Neural cell (in vitro differentiated cells): Measurements from ENCODE around the gene GRPEL2. TPM values are rescaled to one million over a fixed set of nuclear protein-coding genes. Genes with fewer than 3 reads are reported as not detected.

Experiments
- H2AFZ ChIP-seq: fragments of 200-600, 300-800 bp; sonication (generic), shearing (Covaris generic); 2 replicates; pipeline ENCODE4 v1.6.0; 2014; ENCODE audit warnings: low read depth, mild to moderate bottlenecking, antibody characterized with exemption, low read length, moderate library complexity
- H3F3A ChIP-seq: fragments of 200-600 bp; shearing (Covaris generic); 2 replicates; pipeline ENCODE4 v1.6.1; 2016; ENCODE audit warnings: mild to moderate bottlenecking, moderate library complexity, mixed read lengths, antibody characterized with exemption, low read length; ENCODE audit not compliant: insufficient read depth, poor library complexity, severe bottlenecking
- H3K27ac ChIP-seq: fragments of 200-600, 300-800 bp; sonication (generic), shearing (Covaris generic); 2 replicates; pipeline ENCODE4 v1.5.1; 2014; ENCODE audit warnings: mild to moderate bottlenecking, low read length, moderate library complexity
- H3K27me3 ChIP-seq: fragments of 300-800, 200-600 bp; sonication (generic), shearing (Covaris generic); 2 replicates; pipeline ENCODE4 v1.6.0; 2014; ENCODE audit warnings: mild to moderate bottlenecking, low read depth, low read length, moderate library complexity; ENCODE audit not compliant: insufficient read depth
- H3K36me3 ChIP-seq: fragments of 300-800, 200-600 bp; sonication (generic), shearing (Covaris generic); 2 replicates; pipeline ENCODE4 v1.5.1; 2014; ENCODE audit warnings: mild to moderate bottlenecking, antibody characterized with exemption, low read length, moderate library complexity; ENCODE audit not compliant: insufficient read depth
- H3K4me2 ChIP-seq: fragments of 300-800, 200-600 bp; sonication (generic), shearing (Covaris generic); 2 replicates; pipeline ENCODE4 v1.6.0; 2014; ENCODE audit warnings: mild to moderate bottlenecking, low read length
- H3K4me3 ChIP-seq: fragments of 300-800, 200-600 bp; sonication (generic), shearing (Covaris generic); 2 replicates; pipeline ENCODE4 v1.5.1; 2014; ENCODE audit warnings: mild to moderate bottlenecking, low read length, moderate library complexity
- H3K79me2 ChIP-seq: fragments of 200-600 bp; shearing (Covaris generic); replicated peaks from 2 replicates; pipeline ENCODE4 v1.6.0; 2014; ENCODE audit warnings: mild to moderate bottlenecking, low read length, moderate library complexity; ENCODE audit not compliant: insufficient read depth
- H3K9ac ChIP-seq: fragments of 300-800, 200-600 bp; sonication (generic), shearing (Covaris generic); 2 replicates; pipeline ENCODE4 v1.6.1; 2016; ENCODE audit warnings: mild to moderate bottlenecking, low read length, mixed read lengths
- H3K9me2 ChIP-seq: fragments of 200-600 bp; shearing (Covaris generic); 2 replicates; pipeline ENCODE4 v1.6.1; 2016; ENCODE audit warnings: mild to moderate bottlenecking, low read length, mixed read lengths; ENCODE audit not compliant: insufficient read depth
- H3K9me3 ChIP-seq: fragments of 200-600, 300-800 bp; sonication (generic), shearing (Covaris generic); 2 replicates; pipeline ENCODE4 v1.6.1; 2016; ENCODE audit warnings: mild to moderate bottlenecking, mixed run types, low read length, moderate library complexity, mixed read lengths
- H4K20me1 ChIP-seq: fragments of 200-600 bp; shearing (Covaris generic); 2 replicates; pipeline ENCODE4 v1.6.1; 2016; ENCODE audit warnings: mild to moderate bottlenecking, mixed run types; ENCODE audit not compliant: insufficient read depth
- CTCF ChIP-seq: fragments of 450-650 bp; IDR thresholded peaks from 2 replicates; pipeline ENCODE4 v1.5.1; 2014; ENCODE audit warnings: antibody characterized with exemption, mild to moderate bottlenecking, moderate library complexity; ENCODE audit not compliant: poor library complexity, severe bottlenecking
- EP300 ChIP-seq: fragments of 450-650 bp; conservative IDR thresholded peaks from 2 replicates; pipeline ENCODE4 v1.6.1; 2014; ENCODE audit warnings: antibody characterized with exemption, mild to moderate bottlenecking, moderate library complexity; ENCODE audit not compliant: poor library complexity, severe bottlenecking
- EZH2 ChIP-seq: fragments of 200-600, 300-800 bp; shearing (Covaris generic), sonication (generic); IDR thresholded peaks from 2 replicates; pipeline ENCODE4 v1.6.1; 2014; ENCODE audit warnings: antibody characterized with exemption, low read length, borderline replicate concordance, mild to moderate bottlenecking; ENCODE audit not compliant: insufficient read depth, poor library complexity, severe bottlenecking
- MXI1 ChIP-seq: fragments of 450-650 bp; conservative IDR thresholded peaks from 2 replicates; pipeline ENCODE4 v1.6.1; 2014; ENCODE audit warnings: antibody characterized with exemption, mild to moderate bottlenecking; ENCODE audit not compliant: poor library complexity, severe bottlenecking
- POLR2AphosphoS5 ChIP-seq: IDR thresholded peaks from 2 replicates; pipeline ENCODE4 v1.6.1; 2012
- RAD21 ChIP-seq: fragments of 450-650 bp; conservative IDR thresholded peaks from 2 replicates; pipeline ENCODE4 v1.6.1; 2014; ENCODE audit warnings: antibody characterized with exemption, mild to moderate bottlenecking, moderate library complexity
- REST ChIP-seq: IDR thresholded peaks from 2 replicates; pipeline ENCODE4 v1.6.1; 2012; ENCODE audit warnings: borderline replicate concordance
- SMC3 ChIP-seq: fragments of 450-650 bp; conservative IDR thresholded peaks from 2 replicates; pipeline ENCODE4 v1.6.1; 2014; ENCODE audit warnings: antibody characterized with exemption, mild to moderate bottlenecking, moderate library complexity; ENCODE audit not compliant: poor library complexity
- TAF1 ChIP-seq: IDR thresholded peaks from 2 replicates; pipeline ENCODE4 v1.6.1; 2012; ENCODE audit warnings: low read depth
- polyA plus RNA-seq: library from polyadenylated mRNA; depleted of rRNA; stranded (reverse); fragments of >200 nt; gene quantifications from 2 replicates; pipeline ENCODE4 v1.2.3, GENCODE V29; 2014

Gene GRPEL2
- polyA plus RNA-seq, 1 donor from 2014 or later = 19.3 TPM

GRCh38 chr5:149383399-149383798 lies 38.1 kb downstream of the GRPEL2 start:
- H3K4me2 ChIP-seq = no peak overlapping the region
- H3F3A ChIP-seq = no peaks in the 10 kb centered on the region
- H4K20me1 ChIP-seq = no peaks in the 10 kb centered on the region
- H2AFZ ChIP-seq = no peak overlapping the region
- H3K79me2 ChIP-seq = no peaks in the 10 kb centered on the region
- H3K27ac ChIP-seq = no peak overlapping the region
- no peaks in the 10 kb centered on the region for H3K9me3 ChIP-seq
- no peak overlapping the region for H3K9ac ChIP-seq
- no peaks in the 10 kb centered on the region for H3K36me3 ChIP-seq
- no peaks in the 10 kb centered on the region for H3K9me2 ChIP-seq
- H3K4me3 ChIP-seq = no peak overlapping the region
- no peaks in the 10 kb centered on the region for H3K27me3 ChIP-seq
- TF ChIP-seq POLR2AphosphoS5 = no peak

GRCh38 chr5:149386166-149386565 lies 40.9 kb downstream of the GRPEL2 start:
- Histone ChIP-seq H3K36me3 (no peaks in the 10 kb centered on the region), H3K27ac (no peak overlapping the region), H3K79me2 (no peaks in the 10 kb centered on the region), H3K4me3 (no peak overlapping the region), H3K9me3 (no peaks in the 10 kb centered on the region), H3K9ac (no peak overlapping the region), H3K27me3 (no peaks in the 10 kb centered on the region), H3F3A (no peaks in the 10 kb centered on the region), H3K4me2 (no peak overlapping the region), H3K9me2 (no peaks in the 10 kb centered on the region), H2AFZ (no peak overlapping the region), H4K20me1 (no peaks in the 10 kb centered on the region)
- no peak for TF ChIP-seq RAD21
- TF ChIP-seq EP300 = no peak
- TF ChIP-seq CTCF = no peak
- TF ChIP-seq SMC3 = no peak
- no peak for TF ChIP-seq MXI1
- no peak for TF ChIP-seq POLR2AphosphoS5
- no peak for TF ChIP-seq TAF1
- no peak for TF ChIP-seq REST

- Histone ChIP-seq H4K20me1 (no peaks in the 10 kb centered on the region), H3K79me2 (no peaks in the 10 kb centered on the region), H3K27ac (no peak overlapping the region), H3K9me3 (no peaks in the 10 kb centered on the region), H3K9me2 (no peaks in the 10 kb centered on the region), H3K36me3 (no peaks in the 10 kb centered on the region), H3K9ac (no peak overlapping the region), H3K4me3 (no peak overlapping the region), H3F3A (no peaks in the 10 kb centered on the region), H3K4me2 (no peak overlapping the region), H3K27me3 (no peaks in the 10 kb centered on the region), H2AFZ (no peak overlapping the region)
- TF ChIP-seq POLR2AphosphoS5 (no peak), SMC3 (no peak), EZH2 (no peak)
Measured at GRCh38 chr5:149387081-149387631, 41.9 kb downstream of the GRPEL2 start.
